GM12864 (cell line): ENCODE measurements around the gene AIMP2.
"Not testable (repeated sequence)": the region's sequence is repeated elsewhere in the genome, so short reads cannot be mapped to it uniquely, and the experiment has no call there.

Source experiments
- DNase-seq: peaks from one replicate; pipeline ENCODE4 v3.0.0-alpha.2; 2011; ENCODE audit warnings: low read depth
- H3K4me3 ChIP-seq: 2 replicates; pipeline ENCODE4 v1.5.1; 2011; ENCODE audit warnings: mild to moderate bottlenecking, low read depth, low read length, control low read depth
- TF ChIP-seq, protein P1 (sequence below): IDR thresholded peaks from 2 replicates; pipeline ENCODE4 v1.5.1; 2011; ENCODE audit warnings: low read depth, mild to moderate bottlenecking, moderate library complexity, low read length, control low read depth, inconsistent platforms; ENCODE audit errors: missing control alignments

AIMP2 gene

DNA sequence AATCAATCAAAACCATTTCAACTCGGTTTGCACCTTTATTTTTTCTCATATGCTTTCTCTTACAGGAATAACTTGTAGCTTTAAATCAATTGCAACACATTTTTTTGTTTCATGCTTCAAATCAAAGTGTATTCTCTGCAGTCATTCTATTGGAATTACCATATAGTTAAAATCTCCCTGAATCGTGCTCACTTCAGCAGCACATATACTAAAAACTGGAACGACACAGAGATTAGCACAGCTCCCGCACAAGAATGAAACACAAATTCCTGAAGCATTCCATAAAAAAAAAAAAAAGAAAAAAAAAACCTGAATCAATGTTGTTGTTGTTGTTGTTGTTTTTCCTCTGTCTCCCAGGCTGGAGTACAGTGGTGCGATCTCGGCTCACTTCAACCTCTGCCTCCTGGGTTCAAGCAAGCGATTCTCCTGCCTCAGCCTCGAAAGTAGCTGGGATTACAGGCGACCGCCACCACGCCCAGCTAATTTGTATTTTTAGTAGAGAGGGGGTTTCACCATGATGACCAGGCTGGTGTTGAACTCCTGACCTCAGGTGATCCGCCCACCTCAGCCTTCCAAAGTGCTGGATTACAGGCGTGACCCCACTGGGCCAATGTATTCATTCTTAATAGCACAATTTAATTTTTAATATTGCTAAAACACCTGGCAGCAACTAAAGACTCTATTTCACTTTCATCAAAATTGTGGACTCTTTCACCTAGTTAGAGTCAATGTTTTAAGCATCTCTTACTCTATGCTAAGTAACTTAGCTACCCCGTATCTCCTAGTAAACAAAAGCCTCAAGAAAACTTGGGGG lies 48.5 kb downstream of the AIMP2 start:
- no peak for DNase-seq
- H3K4me3 ChIP-seq: peak overlapping the region; percentile 92
- TF ChIP-seq, protein P1, sequence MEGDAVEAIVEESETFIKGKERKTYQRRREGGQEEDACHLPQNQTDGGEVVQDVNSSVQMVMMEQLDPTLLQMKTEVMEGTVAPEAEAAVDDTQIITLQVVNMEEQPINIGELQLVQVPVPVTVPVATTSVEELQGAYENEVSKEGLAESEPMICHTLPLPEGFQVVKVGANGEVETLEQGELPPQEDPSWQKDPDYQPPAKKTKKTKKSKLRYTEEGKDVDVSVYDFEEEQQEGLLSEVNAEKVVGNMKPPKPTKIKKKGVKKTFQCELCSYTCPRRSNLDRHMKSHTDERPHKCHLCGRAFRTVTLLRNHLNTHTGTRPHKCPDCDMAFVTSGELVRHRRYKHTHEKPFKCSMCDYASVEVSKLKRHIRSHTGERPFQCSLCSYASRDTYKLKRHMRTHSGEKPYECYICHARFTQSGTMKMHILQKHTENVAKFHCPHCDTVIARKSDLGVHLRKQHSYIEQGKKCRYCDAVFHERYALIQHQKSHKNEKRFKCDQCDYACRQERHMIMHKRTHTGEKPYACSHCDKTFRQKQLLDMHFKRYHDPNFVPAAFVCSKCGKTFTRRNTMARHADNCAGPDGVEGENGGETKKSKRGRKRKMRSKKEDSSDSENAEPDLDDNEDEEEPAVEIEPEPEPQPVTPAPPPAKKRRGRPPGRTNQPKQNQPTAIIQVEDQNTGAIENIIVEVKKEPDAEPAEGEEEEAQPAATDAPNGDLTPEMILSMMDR: no peak

DNA sequence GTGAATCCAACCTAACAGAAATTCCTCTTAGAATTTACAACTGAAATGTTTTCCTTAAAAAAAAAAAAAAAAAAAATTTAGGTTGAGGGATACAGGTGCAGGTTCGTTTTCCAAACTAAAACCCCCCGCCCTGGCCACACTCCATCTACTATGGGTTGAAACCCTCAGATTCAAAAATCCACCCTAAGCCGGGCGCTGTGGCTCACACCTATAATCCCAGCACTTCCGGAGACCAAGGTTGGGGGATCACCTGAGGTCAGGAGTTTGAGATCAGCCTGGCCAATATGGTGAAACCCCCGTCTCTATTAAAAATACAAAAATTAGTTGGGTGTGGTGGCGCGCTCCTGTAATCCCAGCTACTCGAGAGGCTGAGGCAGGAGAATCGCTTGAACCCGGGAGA lies 50.9 kb downstream of the AIMP2 start:
- not testable (repeated sequence) for DNase-seq, H3K4me3 ChIP-seq

DNA sequence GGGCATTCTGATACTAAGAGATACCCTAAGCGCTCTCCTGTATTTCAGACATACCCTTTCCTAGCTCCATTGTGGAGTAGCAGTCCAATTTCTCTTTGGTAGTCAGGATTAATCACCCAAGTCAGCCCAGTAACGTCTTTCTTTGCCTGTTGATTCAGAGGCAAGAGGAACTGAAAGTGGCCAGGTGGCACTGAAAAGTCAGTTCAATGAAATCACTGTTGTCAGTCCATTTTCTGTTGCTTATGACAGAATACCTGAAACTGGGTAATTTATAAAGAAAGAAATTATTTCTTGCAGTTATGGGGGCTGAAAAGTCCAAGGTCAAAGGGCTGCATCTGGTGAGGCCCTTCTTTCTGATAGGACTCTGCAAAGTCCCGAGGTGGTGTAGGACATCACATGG lies 62.3 kb downstream of the AIMP2 start:
- DNase-seq: no peak
- H3K4me3 ChIP-seq: no peak overlapping the region
- TF ChIP-seq, protein P1: no peak
